T-helper 1 cell (primary cell): ENCODE measurements around the gene RHOB.
"Not testable (repeated sequence)": the region's sequence is repeated elsewhere in the genome, so short reads cannot be mapped to it uniquely, and the experiment has no call there.

Source experiments
- DNase-seq, 5 donors: peaks; one replicate each; pipeline ENCODE4 v3.0.0-alpha.2; 2012 to 2020

RHOB gene

GRCh38 chr2:20454036-20454981, 7.4 kb downstream of the RHOB start:
- DNase-seq, result no peak

- no peak for DNase-seq
These were observed 8.3 kb downstream of the RHOB start for GRCh38 chr2:20455076-20455587.

- no peak for DNase-seq
These were observed 9.3 kb downstream of the RHOB start for GRCh38 chr2:20456116-20456571.

GRCh38 chr2:20456636-20457426, 10.0 kb downstream of the RHOB start:
- no peak for DNase-seq

GRCh38 chr2:20457661-20458630, 11.1 kb downstream of the RHOB start:
- DNase-seq, result no peak

- DNase-seq, result not testable (repeated sequence)
These were observed 12.0 kb downstream of the RHOB start for GRCh38 chr2:20458737-20459484.

GRCh38 chr2:20465716-20466394, 19.0 kb downstream of the RHOB start:
- DNase-seq, result no peak

GRCh38 chr2:20467789-20468548, 21.1 kb downstream of the RHOB start:
- no peak for DNase-seq

- no peak for DNase-seq
These were observed 22.0 kb downstream of the RHOB start for GRCh38 chr2:20468549-20469500.

GRCh38 chr2:20469595-20469994, 22.7 kb downstream of the RHOB start:
- no peak for DNase-seq

GRCh38 chr2:20470211-20470610, 23.3 kb downstream of the RHOB start:
- no peak for DNase-seq

GRCh38 chr2:20471148-20471547, 24.3 kb downstream of the RHOB start:
- no peak for DNase-seq

- DNase-seq, result no peak
These were observed 25.2 kb downstream of the RHOB start for GRCh38 chr2:20471902-20472559.

GRCh38 chr2:20472569-20472968, 25.7 kb downstream of the RHOB start:
- no peak for DNase-seq

GRCh38 chr2:20473128-20473527, 26.3 kb downstream of the RHOB start:
- DNase-seq, result no peak

GRCh38 chr2:20474757-20475566, 28.1 kb downstream of the RHOB start:
- DNase-seq, result no peak

- DNase-seq, result no peak
These were observed 28.7 kb downstream of the RHOB start for GRCh38 chr2:20475567-20475952.
